ENCODE data around the gene GFRA3.
A peak's percentile ranks its signal among the peaks of the same experiment; 100 is the strongest.
"Not testable (repeated sequence)": the region's sequence is repeated elsewhere in the genome, so short reads cannot be mapped to it uniquely, and the experiment has no call there.

GFRA3 gene, protein sequence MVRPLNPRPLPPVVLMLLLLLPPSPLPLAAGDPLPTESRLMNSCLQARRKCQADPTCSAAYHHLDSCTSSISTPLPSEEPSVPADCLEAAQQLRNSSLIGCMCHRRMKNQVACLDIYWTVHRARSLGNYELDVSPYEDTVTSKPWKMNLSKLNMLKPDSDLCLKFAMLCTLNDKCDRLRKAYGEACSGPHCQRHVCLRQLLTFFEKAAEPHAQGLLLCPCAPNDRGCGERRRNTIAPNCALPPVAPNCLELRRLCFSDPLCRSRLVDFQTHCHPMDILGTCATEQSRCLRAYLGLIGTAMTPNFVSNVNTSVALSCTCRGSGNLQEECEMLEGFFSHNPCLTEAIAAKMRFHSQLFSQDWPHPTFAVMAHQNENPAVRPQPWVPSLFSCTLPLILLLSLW

DNA sequence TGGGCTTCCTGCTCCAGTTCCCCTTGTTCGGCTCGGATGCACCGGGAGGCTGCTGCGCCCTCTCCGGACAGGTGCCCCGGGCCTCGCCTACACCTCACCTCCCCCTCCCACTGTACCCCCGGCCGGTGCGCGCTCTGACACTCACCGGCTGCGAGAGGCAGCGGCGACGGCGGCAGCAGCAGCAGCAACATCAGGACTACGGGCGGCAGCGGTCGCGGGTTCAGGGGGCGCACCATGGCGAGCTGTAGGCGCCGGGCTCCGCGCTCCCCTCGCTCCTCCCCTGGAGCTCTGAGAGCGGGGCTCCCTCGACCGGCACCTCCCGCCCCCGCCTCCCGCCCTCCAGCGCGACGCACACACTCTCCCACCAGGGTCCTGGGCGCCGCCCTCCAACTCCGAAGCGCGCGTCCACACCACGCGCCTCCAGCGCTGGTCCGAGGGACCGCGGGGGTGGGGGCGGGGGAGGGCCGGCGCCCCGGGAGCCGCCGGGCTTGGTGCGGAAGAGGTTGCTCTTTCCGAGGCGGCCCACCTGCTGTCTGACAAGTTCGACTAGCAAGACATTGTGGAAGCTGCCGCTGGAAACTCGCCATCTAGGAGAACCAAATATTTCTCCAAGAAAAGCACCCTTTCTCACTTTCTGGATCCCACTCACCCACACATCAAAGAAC, at the start of gene GFRA3:
Gene GFRA3, minus strand, starts transcription at position 433 of the 665 bp plus-strand sequence. Its CDS starts 197 bp downstream, at position 236.
- DNase-seq (ENCODE audit: low spot score): no peak

DNA sequence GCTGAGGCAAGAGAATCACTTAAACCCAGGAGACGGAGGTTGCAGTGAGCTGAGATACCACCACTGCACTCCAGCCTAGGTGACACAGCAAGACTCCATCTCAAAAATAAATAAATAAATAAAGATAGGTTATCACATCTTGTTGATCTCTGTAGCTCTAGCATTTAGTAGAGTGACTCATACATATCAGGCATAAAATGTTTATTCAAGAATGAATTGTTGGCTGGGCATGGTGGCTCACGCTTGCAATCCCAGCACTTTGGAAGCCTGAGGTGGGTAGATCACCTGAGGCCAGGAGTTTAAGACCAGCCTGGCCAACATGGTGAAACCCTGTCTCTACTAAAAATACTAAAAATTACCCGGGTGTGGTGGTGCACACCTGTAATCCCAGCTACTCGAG, 43.8 kb upstream of the GFRA3 start:
- not testable (repeated sequence) for DNase-seq (ENCODE audit: low spot score)

DNA sequence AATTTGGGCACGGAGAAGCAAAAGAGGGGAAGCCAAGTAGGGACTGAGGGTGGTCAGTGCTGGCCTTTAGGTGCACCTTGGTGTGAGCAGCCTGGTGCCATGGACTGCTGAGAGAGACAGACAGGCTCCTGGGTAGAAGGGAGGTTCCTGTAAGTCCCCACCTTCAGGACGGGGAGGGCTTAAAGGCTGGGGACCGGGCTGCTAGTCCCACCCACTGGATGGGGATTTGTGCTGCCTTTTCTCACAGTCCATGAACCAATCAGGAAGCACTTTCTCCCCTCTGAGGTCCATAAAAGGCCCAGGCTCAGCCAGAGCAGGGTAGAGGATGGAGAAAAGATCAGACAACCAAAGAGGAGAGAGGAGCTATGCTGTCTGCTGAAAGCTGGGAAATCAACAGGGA, 41.9 kb upstream of the GFRA3 start:
- DNase-seq (ENCODE audit: low spot score): no peak

GRCh38 chr5:138315751-138316278, 41.4 kb upstream of the GFRA3 start:
- no peak for DNase-seq (ENCODE audit: low spot score)

- no peak for DNase-seq (ENCODE audit: low spot score)
Observed at GRCh38 chr5:138305797-138306196, 31.4 kb upstream of the GFRA3 start.

- no peak for DNase-seq (ENCODE audit: low spot score)
Observed at GRCh38 chr5:138303372-138303771, 29.0 kb upstream of the GFRA3 start.

DNA sequence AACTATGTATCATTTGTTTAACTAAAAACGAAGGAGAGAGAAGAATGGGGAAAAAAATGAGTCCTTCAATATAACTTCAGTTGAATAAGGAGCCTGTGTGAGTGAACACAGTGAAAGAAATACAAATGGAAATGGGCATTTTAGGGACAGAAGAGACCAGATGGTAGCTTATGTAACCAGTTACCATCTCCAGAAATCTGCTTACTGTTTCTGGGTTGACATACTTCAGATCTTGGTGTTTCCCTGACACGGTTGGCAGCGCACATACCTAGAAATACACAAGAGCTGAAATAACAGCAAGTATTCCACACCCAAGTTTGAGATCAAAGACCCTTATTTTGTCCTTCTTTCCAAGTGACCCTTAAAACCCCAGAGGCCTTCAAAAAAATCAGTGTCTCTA, 14.9 kb upstream of the GFRA3 start:
- DNase-seq (ENCODE audit: low spot score): no peak

DNA sequence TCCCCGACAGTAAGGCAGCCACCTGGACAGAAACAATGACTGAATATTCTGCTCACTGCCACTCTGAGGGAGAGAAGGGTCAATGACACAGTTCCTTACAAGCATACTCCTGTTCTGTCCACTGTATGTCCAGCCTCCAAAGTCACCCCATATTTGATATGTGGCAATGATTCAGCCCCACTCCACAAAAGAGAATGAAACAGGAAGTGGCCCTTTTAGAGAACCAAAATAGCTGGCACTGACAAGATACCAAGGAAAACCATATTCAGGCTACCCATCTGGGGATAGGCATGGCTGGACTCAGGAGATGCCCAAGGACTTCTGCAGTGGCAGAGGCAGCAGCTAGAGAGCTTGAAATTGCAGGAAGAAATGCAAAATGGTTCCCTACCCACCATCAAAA, 12.8 kb upstream of the GFRA3 start:
- DNase-seq (ENCODE audit: low spot score): no peak

DNA sequence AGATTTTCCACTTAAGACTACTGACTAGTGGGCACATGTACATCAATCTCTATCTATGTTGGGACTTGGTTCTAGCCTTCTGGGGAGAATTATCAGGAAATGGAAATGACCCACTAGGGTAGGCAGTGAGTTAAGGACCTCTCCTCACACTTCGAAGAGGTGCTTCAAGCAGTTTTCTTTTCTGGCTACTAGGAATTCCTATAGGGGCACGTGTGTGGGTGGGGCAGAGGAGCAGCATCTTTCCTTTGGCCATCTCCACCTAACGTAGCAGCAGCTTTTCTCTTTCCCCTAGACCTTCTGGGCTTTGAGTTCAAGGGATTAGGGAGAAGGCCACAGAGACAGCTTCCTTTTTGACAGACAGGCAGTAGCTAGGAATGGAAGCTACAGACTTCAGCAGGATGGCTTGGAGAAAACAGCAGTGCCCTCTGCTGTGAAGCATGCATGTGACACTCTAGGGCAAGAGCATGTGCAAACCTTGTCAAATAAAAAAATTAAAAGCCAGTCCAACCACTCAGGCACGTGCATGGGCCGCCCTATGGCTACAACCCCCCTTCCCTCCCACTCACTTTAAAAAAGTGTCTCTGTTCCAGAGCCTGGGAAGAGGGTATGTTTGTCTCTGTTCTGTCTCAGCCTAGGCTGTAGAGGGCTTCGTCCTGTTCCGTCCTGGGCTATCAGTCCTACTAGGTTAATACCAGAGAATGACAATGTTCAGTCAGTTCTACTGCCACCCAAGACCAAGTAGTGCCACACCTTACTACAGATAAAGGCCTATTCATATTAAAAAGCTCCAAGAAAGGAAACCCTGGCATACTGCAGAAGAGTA, 8.7 kb upstream of the GFRA3 start:
- peak; percentile 61 for DNase-seq (ENCODE audit: low spot score)

DNA sequence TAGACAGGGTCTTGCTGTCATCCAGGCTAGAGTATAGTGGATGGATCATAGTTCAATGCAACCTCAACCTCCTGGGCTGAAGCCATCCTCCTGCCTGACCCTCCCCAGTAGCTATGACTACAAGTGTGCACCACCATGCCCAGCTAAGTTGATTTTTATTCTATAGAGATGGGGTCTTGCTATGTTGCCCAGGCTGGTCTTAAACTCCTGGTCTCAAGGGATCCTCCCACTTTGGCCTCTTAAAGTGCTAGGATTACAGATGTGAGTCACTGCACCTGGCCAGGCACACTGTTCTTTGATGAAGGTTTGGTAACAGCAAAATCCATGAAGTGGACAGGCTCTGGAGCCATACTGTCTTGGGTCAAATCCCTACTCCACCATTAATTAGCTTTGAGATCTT, 6.5 kb upstream of the GFRA3 start:
- no peak for DNase-seq (ENCODE audit: low spot score)

GRCh38 chr5:138276402-138277054, 2.1 kb upstream of the GFRA3 start:
- DNase-seq (ENCODE audit: low spot score): no peak

DNA sequence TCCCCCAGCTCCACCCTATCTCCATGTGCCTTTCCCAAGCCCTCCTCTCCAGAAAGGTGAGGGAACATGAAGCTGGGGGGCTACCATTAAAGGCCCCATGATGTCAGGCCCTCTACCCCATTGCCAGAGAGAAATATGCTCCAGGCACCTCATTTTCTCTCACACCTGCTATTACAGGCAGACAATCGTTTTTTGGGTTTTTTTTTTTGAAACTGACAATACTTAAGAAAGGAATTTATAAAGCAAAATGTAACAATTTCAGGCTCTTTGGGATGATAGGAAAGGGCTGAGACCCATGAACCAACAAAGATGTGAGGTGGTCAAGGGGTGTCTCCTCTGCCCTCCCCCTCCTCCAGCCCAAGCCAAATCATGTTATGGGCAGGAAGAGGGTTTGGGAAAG, 1.5 kb upstream of the GFRA3 start:
- DNase-seq (ENCODE audit: low spot score): no peak

DNA sequence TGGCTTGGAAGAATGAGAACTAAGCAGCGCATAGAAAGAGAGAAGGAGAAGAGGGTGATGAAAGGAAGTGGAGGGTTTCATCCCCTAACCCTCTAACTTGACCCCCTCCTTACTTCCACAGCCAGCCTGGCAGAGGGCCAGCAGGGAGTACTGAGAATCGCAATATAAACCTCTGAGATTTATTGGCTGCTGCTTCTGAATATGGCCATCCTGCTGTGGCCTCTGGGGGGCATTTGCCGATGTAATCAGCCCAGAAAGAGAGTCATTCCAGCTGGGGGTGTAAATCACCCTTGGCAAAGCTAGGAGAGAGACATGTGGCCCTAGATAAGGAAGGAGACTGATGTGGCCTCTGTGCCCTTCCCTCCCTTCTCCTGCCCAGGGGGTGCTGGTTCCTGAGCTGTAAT, 960 bp upstream of the GFRA3 start:
- no peak for DNase-seq (ENCODE audit: low spot score)

DNA sequence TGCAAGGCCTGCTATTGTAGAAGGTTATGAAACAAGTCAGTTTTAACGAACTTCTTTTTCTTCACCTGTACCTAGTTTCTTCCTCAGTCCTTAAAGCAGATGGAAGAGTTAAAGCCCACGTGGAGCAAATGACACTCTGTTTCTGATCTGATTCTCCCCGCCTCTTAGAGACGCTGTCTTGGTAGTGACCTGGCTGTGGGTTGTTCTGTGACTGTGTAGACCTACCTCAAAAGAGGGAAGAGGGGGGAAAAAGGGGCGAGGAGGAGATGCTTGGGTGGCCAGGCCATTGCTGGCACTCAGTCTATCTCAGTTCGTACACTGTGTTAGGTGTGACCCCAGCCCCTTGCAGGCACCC, 610 bp downstream of the GFRA3 start:
- no peak for DNase-seq (ENCODE audit: low spot score)

GRCh38 chr5:138272681-138273080, 1.7 kb downstream of the GFRA3 start:
- no peak for DNase-seq (ENCODE audit: low spot score)

GRCh38 chr5:138271281-138271680, 3.1 kb downstream of the GFRA3 start:
- no peak for DNase-seq (ENCODE audit: low spot score)

DNA sequence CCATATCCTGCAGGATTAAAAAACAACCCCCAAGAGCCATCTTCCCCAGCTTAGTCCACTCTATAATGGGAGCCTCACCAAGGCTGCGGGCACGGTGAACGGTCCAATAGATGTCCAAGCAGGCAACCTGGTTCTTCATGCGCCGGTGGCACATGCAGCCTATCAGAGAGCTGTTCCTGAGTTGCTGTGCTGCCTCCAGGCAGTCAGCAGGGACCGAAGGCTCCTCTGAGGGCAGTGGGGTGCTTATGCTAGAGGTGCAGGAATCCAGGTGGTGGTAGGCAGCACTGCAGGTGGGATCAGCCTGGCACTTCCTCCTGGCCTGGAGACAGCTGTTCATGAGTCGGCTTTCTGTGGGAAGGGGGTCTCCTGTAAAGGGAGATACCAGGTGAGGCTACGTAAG, 10.2 kb downstream of the GFRA3 start:
- DNase-seq (ENCODE audit: low spot score): no peak

- no peak for DNase-seq (ENCODE audit: low spot score)
Observed at GRCh38 chr5:138263581-138263980, 10.8 kb downstream of the GFRA3 start.

GRCh38 chr5:138258704-138259292, 15.6 kb downstream of the GFRA3 start:
- DNase-seq (ENCODE audit: low spot score): no peak

DNA sequence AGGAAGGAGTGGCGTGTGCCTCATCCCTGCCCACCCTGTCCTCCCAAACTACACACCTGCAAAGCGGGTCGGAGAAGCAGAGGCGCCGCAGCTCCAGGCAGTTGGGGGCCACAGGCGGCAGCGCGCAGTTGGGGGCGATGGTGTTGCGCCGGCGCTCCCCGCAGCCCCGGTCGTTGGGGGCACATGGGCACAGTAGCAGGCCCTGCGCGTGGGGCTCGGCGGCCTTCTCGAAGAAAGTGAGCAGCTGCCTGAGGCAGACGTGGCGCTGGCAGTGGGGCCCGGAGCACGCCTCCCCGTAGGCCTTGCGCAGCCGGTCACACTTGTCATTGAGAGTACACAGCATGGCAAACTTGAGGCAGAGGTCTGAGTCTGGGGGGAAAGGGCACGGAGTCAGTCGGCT, 16.8 kb downstream of the GFRA3 start:
- DNase-seq (ENCODE audit: low spot score): no peak

DNA sequence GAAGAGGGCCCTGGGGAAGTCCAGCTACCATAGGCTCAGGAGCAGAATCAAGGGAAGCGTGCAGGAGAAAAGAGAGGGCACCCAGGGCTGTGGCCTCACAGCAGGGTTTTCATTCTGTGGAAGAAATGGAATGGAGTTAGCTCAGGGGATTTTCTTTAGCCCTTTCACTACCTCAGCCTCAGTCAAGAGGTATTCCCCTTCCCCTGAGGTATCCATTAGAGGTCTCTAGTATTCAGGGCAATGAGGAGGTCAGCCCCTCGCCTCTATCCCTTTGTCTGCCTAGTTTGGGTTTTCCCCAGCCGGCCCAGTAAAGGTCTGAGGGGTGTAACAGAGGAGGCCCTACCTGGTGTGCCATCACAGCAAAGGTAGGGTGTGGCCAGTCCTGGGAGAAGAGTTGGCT, 21.5 kb downstream of the GFRA3 start:
- no peak for DNase-seq (ENCODE audit: low spot score)

- DNase-seq (ENCODE audit: low spot score): not testable (repeated sequence)
Observed at GRCh38 chr5:138247800-138248199, 26.6 kb downstream of the GFRA3 start.

Measured in hepatic stellate cell (primary cell).